Karpas-422 (cell line): ENCODE results near the gene OPCML. TPM values are rescaled to one million over a fixed set of nuclear protein-coding genes. Genes with fewer than 3 reads are reported as not detected.

Source experiments
- DNase-seq: peaks from one replicate; pipeline ENCODE4 v3.0.0-alpha.2; 2015
- H2AFZ ChIP-seq: fragments of 200-600 bp; sonication (generic); 2 replicates; pipeline ENCODE4 v1.6.1; 2014; ENCODE audit warnings: antibody characterized with exemption, low read length, mixed read lengths
- H3K27ac ChIP-seq: fragments of 200-600 bp; sonication (generic); 2 replicates; pipeline ENCODE4 v1.5.1; 2014; ENCODE audit warnings: mild to moderate bottlenecking, low read length, moderate library complexity
- H3K27me3 ChIP-seq: fragments of 200-600 bp; sonication (generic); 2 replicates; pipeline ENCODE4 v1.6.1; 2014; ENCODE audit warnings: low read length, mixed read lengths
- H3K36me3 ChIP-seq: fragments of 200-600 bp; sonication (generic); 2 replicates; pipeline ENCODE4 v1.6.1; 2014; ENCODE audit warnings: low read length, mixed read lengths; ENCODE audit not compliant: insufficient read depth
- H3K4me1 ChIP-seq: fragments of 200-600 bp; sonication (generic); 2 replicates; pipeline ENCODE4 v1.6.1; 2014; ENCODE audit warnings: mild to moderate bottlenecking, low read length, mixed read lengths
- H3K4me2 ChIP-seq: fragments of 200-600 bp; sonication (generic); 2 replicates; pipeline ENCODE4 v1.6.1; 2014; ENCODE audit warnings: low read length, low read depth, mild to moderate bottlenecking; ENCODE audit not compliant: poor library complexity, severe bottlenecking
- H3K4me3 ChIP-seq: fragments of 200-600 bp; sonication (generic); 2 replicates; pipeline ENCODE4 v1.5.1; 2014; ENCODE audit warnings: mild to moderate bottlenecking, antibody characterized with exemption, low read length, mixed read lengths
- H3K79me2 ChIP-seq: fragments of 200-600 bp; sonication (generic); 2 replicates; pipeline ENCODE4 v1.6.1; 2014; ENCODE audit warnings: mild to moderate bottlenecking, low read length, mixed read lengths
- H3K9ac ChIP-seq: fragments of 200-600 bp; sonication (generic); 2 replicates; pipeline ENCODE4 v1.6.0; 2014; ENCODE audit warnings: low read length
- H3K9me2 ChIP-seq: fragments of 200-600 bp; sonication (generic), shearing (Covaris generic); replicated peaks from 2 replicates; pipeline ENCODE4 v1.6.0; 2014; ENCODE audit warnings: mild to moderate bottlenecking, low read length, moderate library complexity; ENCODE audit not compliant: insufficient read depth
- H3K9me3 ChIP-seq: fragments of 300-700, 200-600 bp; sonication (generic); 2 replicates; pipeline ENCODE4 v1.6.1; 2014; ENCODE audit warnings: low read length, mixed read lengths
- H4K20me1 ChIP-seq: fragments of 200-600 bp; sonication (generic); 2 replicates; pipeline ENCODE4 v1.6.1; 2014; ENCODE audit warnings: mild to moderate bottlenecking, antibody characterized with exemption, low read length, low read depth; ENCODE audit not compliant: insufficient read depth
- total RNA-seq: library from RNA; depleted of rRNA; stranded (reverse); fragments of >200 nt; shearing (Covaris generic); gene quantifications from 2 replicates; pipeline ENCODE4 v1.2.3, GENCODE V29; 2014; ENCODE audit warnings: low replicate concordance

The OPCML gene
- total RNA-seq, 1 experiment from 2014 or later, result not detected

GRCh38 chr11:133064152-133064877 lies 468.0 kb downstream of the OPCML start:
- Histone ChIP-seq H3K9ac (no peak overlapping the region), H3K4me1 (no peaks in the 10 kb centered on the region), H2AFZ (no peak overlapping the region), H4K20me1 (no peaks in the 10 kb centered on the region), H3K9me2 (no peaks in the 10 kb centered on the region), H3K4me3 (no peak overlapping the region), H3K36me3 (no peaks in the 10 kb centered on the region), H3K79me2 (no peaks in the 10 kb centered on the region), H3K4me2 (no peak overlapping the region), H3K27ac (no peak overlapping the region), H3K27me3 (no peaks in the 10 kb centered on the region), H3K9me3 (no peaks in the 10 kb centered on the region)
- no peak for DNase-seq

- no peak overlapping the region for H3K9ac ChIP-seq
- no peak overlapping the region for H2AFZ ChIP-seq
- H3K27ac ChIP-seq, result no peak overlapping the region
- H3K4me3 ChIP-seq, result no peak overlapping the region
- no peaks in the 10 kb centered on the region for H3K27me3 ChIP-seq
- no peaks in the 10 kb centered on the region for H3K4me1 ChIP-seq
- H3K79me2 ChIP-seq, result no peaks in the 10 kb centered on the region
- no peak for DNase-seq
- H3K36me3 ChIP-seq, result no peaks in the 10 kb centered on the region
- no peak overlapping the region for H3K4me2 ChIP-seq
- H3K9me3 ChIP-seq, result no peaks in the 10 kb centered on the region
- H4K20me1 ChIP-seq, result no peaks in the 10 kb centered on the region
- H3K9me2 ChIP-seq, result no peaks in the 10 kb centered on the region
These were observed 473.8 kb downstream of the OPCML start for GRCh38 chr11:133058501-133058900.

GRCh38 chr11:133053124-133053776 lies 479.1 kb downstream of the OPCML start:
- H3K4me3 ChIP-seq, result no peak overlapping the region
- no peaks in the 10 kb centered on the region for H3K9me2 ChIP-seq
- no peaks in the 10 kb centered on the region for H3K79me2 ChIP-seq
- H2AFZ ChIP-seq, result no peak overlapping the region
- DNase-seq, result no peak
- no peak overlapping the region for H3K4me2 ChIP-seq
- H3K27me3 ChIP-seq, result no peaks in the 10 kb centered on the region
- no peaks in the 10 kb centered on the region for H3K9me3 ChIP-seq
- H3K9ac ChIP-seq, result no peak overlapping the region
- no peaks in the 10 kb centered on the region for H3K4me1 ChIP-seq
- no peaks in the 10 kb centered on the region for H3K36me3 ChIP-seq
- no peaks in the 10 kb centered on the region for H4K20me1 ChIP-seq
- no peak overlapping the region for H3K27ac ChIP-seq

- Histone ChIP-seq H3K27ac (no peak overlapping the region), H3K4me2 (no peak overlapping the region), H3K4me3 (no peak overlapping the region), H3K9me2 (no peaks in the 10 kb centered on the region), H3K9me3 (no peaks in the 10 kb centered on the region), H3K36me3 (no peaks in the 10 kb centered on the region), H3K79me2 (no peaks in the 10 kb centered on the region), H3K9ac (no peak overlapping the region), H3K27me3 (no peaks in the 10 kb centered on the region), H3K4me1 (no peaks in the 10 kb centered on the region), H2AFZ (no peak overlapping the region), H4K20me1 (no peaks in the 10 kb centered on the region)
- no peak for DNase-seq
These were observed 479.8 kb downstream of the OPCML start for GRCh38 chr11:133052537-133052936.

GRCh38 chr11:133049244-133050019 lies 482.9 kb downstream of the OPCML start:
- no peak overlapping the region for H3K9ac ChIP-seq

GRCh38 chr11:133048270-133048669 lies 484.0 kb downstream of the OPCML start:
- H3K36me3 ChIP-seq, result no peaks in the 10 kb centered on the region
- no peak overlapping the region for H3K4me3 ChIP-seq
- H3K27ac ChIP-seq, result no peak overlapping the region
- H3K4me2 ChIP-seq, result no peak overlapping the region
- no peaks in the 10 kb centered on the region for H3K9me2 ChIP-seq
- H3K9me3 ChIP-seq, result no peaks in the 10 kb centered on the region
- H3K4me1 ChIP-seq, result no peaks in the 10 kb centered on the region
- DNase-seq, result no peak
- H4K20me1 ChIP-seq, result no peaks in the 10 kb centered on the region
- H3K9ac ChIP-seq, result no peak overlapping the region
- no peaks in the 10 kb centered on the region for H3K27me3 ChIP-seq
- H2AFZ ChIP-seq, result no peak overlapping the region
- H3K79me2 ChIP-seq, result no peaks in the 10 kb centered on the region

More at GRCh38 chr11:133049244-133050019, 482.9 kb downstream of the OPCML start:
- no peaks in the 10 kb centered on the region for H3K36me3 ChIP-seq
- H3K9me2 ChIP-seq, result no peaks in the 10 kb centered on the region
- H2AFZ ChIP-seq, result no peak overlapping the region
- no peak overlapping the region for H3K27ac ChIP-seq
- no peak overlapping the region for H3K4me2 ChIP-seq
- H3K9me3 ChIP-seq, result no peaks in the 10 kb centered on the region
- no peak overlapping the region for H3K4me3 ChIP-seq
- no peak for DNase-seq
- H3K27me3 ChIP-seq, result no peaks in the 10 kb centered on the region
- H3K79me2 ChIP-seq, result no peaks in the 10 kb centered on the region
- no peaks in the 10 kb centered on the region for H4K20me1 ChIP-seq
- H3K4me1 ChIP-seq, result no peaks in the 10 kb centered on the region

- Histone ChIP-seq H2AFZ (no peak overlapping the region), H3K4me3 (no peak overlapping the region), H3K27me3 (no peaks in the 10 kb centered on the region), H3K9ac (no peak overlapping the region), H3K27ac (no peak overlapping the region), H3K9me3 (no peaks in the 10 kb centered on the region), H3K9me2 (no peaks in the 10 kb centered on the region), H3K79me2 (no peaks in the 10 kb centered on the region), H3K4me1 (no peaks in the 10 kb centered on the region), H3K36me3 (no peaks in the 10 kb centered on the region), H4K20me1 (no peaks in the 10 kb centered on the region), H3K4me2 (no peak overlapping the region)
- no peak for DNase-seq
These were observed 484.6 kb downstream of the OPCML start for GRCh38 chr11:133047771-133048115.

- Histone ChIP-seq H2AFZ (no peak overlapping the region), H3K9ac (no peak overlapping the region), H3K4me3 (no peak overlapping the region), H3K27me3 (no peaks in the 10 kb centered on the region), H3K9me2 (no peaks in the 10 kb centered on the region), H3K27ac (no peak overlapping the region), H4K20me1 (no peaks in the 10 kb centered on the region), H3K4me2 (no peak overlapping the region), H3K9me3 (no peaks in the 10 kb centered on the region), H3K79me2 (no peaks in the 10 kb centered on the region), H3K36me3 (no peaks in the 10 kb centered on the region), H3K4me1 (no peaks in the 10 kb centered on the region)
- DNase-seq, result no peak
These were observed 485.1 kb downstream of the OPCML start for GRCh38 chr11:133047036-133047770.
